ENCODE results near the gene OTOG.

OTOG gene

DNA sequence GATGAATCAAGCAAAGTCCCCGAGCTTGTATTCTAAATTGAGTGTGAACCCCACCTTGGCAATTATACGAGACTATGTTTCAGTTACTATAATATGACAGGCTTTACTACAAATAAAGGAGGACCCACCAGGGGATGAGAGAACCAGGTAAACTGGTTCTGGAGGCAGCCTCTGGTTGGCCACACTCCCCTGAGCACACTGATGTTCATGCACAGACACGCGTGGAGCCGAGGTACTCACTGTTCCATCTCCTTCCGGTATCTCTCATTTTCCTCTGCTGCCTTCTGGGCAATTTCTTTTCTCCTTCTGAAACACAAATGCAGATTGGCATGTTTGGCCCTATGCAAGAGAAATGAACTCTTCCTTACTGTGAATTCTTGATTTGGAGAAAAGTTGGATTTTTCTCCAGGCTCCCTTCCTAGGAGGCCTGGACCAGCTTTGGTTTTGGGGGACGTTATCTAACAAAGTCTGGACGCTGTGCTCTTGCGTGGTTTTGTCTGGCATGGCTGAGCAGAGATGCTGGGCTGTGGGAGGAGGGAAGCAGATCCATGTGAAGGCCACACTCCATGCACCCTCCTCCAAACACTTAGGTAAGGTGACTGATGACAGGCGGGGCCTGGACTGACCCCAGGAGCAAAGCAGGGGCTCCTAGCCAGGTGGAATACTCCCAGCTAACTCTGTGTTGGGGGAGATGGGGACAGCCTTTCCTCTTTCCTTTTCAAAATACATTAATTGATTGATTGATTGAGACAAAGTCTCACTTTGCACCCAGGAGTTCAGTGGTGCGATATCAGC, 25.8 kb upstream of the OTOG start:
- no peak for DNase-seq

- DNase-seq: no peak
Observed at GRCh38 chr11:17522655-17523054, 24.4 kb upstream of the OTOG start.

DNA sequence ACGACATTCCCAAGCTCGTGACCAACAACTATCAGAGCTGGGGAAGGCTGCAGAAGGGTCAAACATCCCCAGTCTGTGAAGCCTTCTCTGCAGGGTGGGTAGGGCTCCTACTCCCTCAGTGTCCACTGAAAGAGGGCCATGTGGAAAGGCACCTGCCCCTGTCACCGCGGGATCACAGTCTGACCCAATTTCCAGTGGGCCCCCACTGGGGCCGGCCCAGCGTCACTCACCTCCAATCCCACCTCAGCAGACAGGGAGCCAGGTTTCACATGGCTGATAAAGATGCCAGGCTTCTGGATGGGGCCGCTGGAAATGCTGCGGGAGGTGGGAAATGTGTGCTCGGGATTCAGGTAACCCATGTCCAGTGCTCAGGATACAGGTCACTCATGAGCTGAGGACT, 22.8 kb upstream of the OTOG start:
- DNase-seq: no peak

GRCh38 chr11:17525570-17525969, 21.5 kb upstream of the OTOG start:
- no peak for DNase-seq

- no peak for DNase-seq
Observed at GRCh38 chr11:17526326-17526725, 20.7 kb upstream of the OTOG start.

- no peak for DNase-seq
Observed at GRCh38 chr11:17526931-17527627, 20.0 kb upstream of the OTOG start.

- no peak for DNase-seq
Observed at GRCh38 chr11:17527628-17527995, 19.4 kb upstream of the OTOG start.

DNA sequence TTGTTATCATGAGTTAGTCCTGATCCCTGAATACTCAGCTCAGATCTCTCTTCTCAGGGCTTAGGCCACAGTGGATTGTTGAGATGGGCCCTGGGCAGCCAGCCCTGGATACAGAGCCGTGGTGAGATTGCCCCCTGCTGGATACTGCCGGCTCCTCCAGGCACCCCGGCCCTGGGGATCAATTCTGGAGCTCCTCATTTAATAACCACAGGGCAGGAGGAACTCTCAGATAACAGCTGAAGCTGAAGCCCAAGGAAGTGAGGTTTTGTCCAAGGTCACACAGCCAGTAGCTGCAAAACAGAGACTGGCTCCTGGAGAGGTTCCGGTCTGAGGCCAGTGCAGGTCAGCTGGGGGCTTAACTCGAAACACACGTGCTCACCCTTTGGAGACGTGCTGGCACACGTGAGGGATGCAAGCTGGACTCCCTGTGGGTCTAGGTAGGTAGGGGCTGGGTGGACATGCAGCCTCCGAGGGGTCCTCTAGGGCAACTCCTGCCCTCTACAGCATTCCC, 18.8 kb upstream of the OTOG start:
- peak in 1 of 2 experiments; percentile 54 for DNase-seq

GRCh38 chr11:17528906-17529843, 17.9 kb upstream of the OTOG start:
- peak in 1 of 2 experiments; percentile 30 for DNase-seq

DNA sequence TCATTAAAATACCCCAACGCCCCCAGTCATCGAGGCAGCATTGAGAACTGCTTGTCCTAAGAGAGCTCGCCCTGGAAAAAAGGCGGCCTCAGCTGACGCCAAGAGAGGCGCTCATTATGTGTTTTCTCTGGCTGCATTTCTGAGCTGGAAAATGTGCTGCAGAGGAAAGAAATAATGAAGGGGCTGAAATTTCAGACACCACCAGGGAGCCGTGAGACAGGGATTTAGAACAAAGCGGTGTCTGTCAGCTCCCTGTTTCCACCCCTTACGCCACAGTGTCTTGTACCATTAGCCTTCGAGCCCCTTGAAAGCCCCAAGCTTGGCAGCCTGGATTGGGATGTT, 17.2 kb upstream of the OTOG start:
- no peak for DNase-seq

- DNase-seq: no peak
Observed at GRCh38 chr11:17531071-17531600, 15.9 kb upstream of the OTOG start.

GRCh38 chr11:17531636-17532113, 15.4 kb upstream of the OTOG start:
- no peak for DNase-seq

DNA sequence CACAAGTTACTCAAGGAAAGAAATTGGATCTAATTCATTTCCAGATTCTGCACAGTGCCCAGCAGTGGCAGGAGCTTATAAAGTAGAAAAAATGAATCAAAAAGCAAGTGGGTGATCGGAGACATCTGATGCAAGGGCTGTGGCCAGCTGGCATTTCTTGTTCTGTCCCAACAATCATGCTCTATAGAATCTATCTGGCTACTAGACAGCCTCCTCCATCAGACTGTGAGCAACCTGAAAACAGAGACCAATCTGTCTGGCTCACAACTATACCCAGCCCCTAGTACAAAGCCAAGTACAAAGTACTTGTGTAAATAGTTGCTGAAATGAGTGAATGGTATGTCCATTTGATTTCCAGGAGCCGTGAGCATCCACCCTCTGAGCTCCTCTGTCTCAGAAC, 14.3 kb upstream of the OTOG start:
- no peak for DNase-seq

GRCh38 chr11:17533341-17533740, 13.7 kb upstream of the OTOG start:
- no peak for DNase-seq

- no peak for DNase-seq
Observed at GRCh38 chr11:17533778-17534415, 13.2 kb upstream of the OTOG start.

GRCh38 chr11:17535488-17535887, 11.6 kb upstream of the OTOG start:
- no peak for DNase-seq

DNA sequence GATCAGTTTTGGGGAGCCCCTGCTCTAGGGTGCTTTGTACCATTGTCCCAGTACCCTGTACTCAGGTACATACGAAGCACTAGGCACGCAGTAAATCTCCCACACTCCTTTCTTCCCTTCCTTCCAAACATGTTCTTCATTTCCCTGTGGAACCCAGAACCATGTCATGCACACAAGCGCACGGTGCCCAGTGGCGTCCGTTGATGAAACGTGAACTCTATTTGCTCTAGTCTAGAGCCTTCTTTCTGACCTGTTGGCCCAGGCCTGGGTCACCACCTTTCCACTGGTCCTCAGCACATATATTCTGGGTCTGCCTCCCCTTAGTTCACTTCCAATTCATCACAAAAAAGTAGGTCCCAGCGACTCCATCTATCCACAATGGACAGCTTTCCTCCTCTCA, 9.8 kb upstream of the OTOG start:
- no peak for DNase-seq

DNA sequence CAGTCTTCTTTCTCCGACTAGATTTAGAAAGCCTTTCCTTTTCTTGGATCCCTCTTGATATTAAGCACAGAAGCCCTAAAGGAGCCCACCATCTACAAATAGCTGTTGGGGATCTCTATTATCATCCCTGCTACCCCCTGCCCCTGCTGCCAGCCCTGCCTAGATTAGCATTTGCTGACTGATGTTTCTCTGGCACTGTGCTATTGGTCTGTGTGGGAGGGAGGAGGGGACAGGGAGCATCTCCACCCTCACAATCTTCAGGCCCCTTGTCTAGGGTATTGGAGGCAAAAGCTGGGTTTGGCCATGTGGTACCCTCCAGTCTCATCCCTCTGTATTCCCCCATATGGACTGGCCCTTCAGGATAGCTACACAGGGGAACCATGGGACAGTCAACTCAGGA, 9.0 kb upstream of the OTOG start:
- no peak for DNase-seq

GRCh38 chr11:17538731-17539130, 8.3 kb upstream of the OTOG start:
- DNase-seq: no peak

GRCh38 chr11:17540807-17541206, 6.3 kb upstream of the OTOG start:
- DNase-seq: no peak

- DNase-seq: no peak
Observed at GRCh38 chr11:17541330-17541885, 5.7 kb upstream of the OTOG start.

DNA sequence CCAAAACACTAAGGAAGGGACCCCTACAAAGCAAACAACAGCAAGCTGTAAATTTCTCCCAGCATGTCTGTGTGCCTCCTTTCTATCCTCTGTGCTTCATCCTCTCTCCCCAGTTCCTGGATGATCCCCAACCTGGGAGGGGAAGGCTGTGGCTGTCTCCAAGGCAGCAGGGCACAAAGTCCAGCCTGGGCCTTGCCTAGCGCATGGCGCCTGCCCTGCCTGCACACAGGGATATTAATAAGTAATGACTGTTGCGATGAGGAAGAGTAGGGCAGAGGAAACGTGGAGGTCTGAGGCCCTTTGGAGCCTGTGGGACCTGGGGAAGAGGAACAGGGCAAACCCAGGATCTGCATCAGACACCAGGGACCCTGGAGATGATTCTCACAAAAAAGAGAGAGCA, 4.8 kb upstream of the OTOG start:
- no peak for DNase-seq

Measured in NCI-H446 (cell line).